GM12878 (cell line): ENCODE results near the gene EPHA4. TPM values are rescaled to one million over a fixed set of nuclear protein-coding genes. Genes with fewer than 3 reads are reported as not detected.

Source experiments
- BMI1 ChIP-seq: fragments of 450-650 bp; IDR thresholded peaks from 2 replicates; pipeline ENCODE4 v1.6.1; 2016; ENCODE audit warnings: mild to moderate bottlenecking, moderate library complexity, borderline replicate concordance
- CBFB ChIP-seq: IDR thresholded peaks from 2 replicates; pipeline ENCODE4 v1.6.1; 2016; ENCODE audit warnings: antibody characterized with exemption, low read depth
- CEBPB ChIP-seq, 2 experiments: fragments of 150-350 bp in 1 of 2; IDR thresholded peaks; 2 replicates each; pipeline ENCODE4 v1.6.1; 2012 to 2014; ENCODE audit warnings: low read depth in 2 of 2, low read length in 2 of 2, borderline replicate concordance in 1 of 2, inconsistent platforms in 1 of 2
- CHD2 ChIP-seq: IDR thresholded peaks from 2 replicates; pipeline ENCODE4 v1.6.1; 2011; ENCODE audit warnings: low read depth, low read length, improper control_type of control experiment, borderline replicate concordance
- ESRRA ChIP-seq: IDR thresholded peaks from 2 replicates; pipeline ENCODE4 v1.6.1; 2012; ENCODE audit warnings: mild to moderate bottlenecking, low read length, improper control_type of control experiment
- FOXK2 ChIP-seq: fragments of 450-650 bp; IDR thresholded peaks from 2 replicates; pipeline ENCODE4 v1.6.1; 2017; ENCODE audit warnings: mild to moderate bottlenecking, moderate library complexity
- NFYB ChIP-seq: IDR thresholded peaks from 2 replicates; pipeline ENCODE4 v1.6.1; 2011; ENCODE audit warnings: low read depth, mild to moderate bottlenecking, low read length, improper control_type of control experiment, moderate library complexity; ENCODE audit not compliant: insufficient read depth
- NRF1 ChIP-seq: conservative IDR thresholded peaks from 2 replicates; pipeline ENCODE4 v1.6.1; 2011; ENCODE audit warnings: mild to moderate bottlenecking, low read depth, low read length, improper control_type of control experiment
- PBX3 ChIP-seq: IDR thresholded peaks from 2 replicates; pipeline ENCODE4 v1.6.1; 2011; ENCODE audit warnings: mild to moderate bottlenecking, low read depth, low read length, moderate library complexity; ENCODE audit not compliant: insufficient replicate concordance
- POLR2AphosphoS2 ChIP-seq: IDR thresholded peaks from 2 replicates; pipeline ENCODE4 v1.6.1; 2011; ENCODE audit warnings: low read depth, mild to moderate bottlenecking, low read length, improper control_type of control experiment, moderate library complexity
- POLR2AphosphoS5 ChIP-seq: IDR thresholded peaks from 2 replicates; pipeline ENCODE4 v1.6.1; 2011; ENCODE audit warnings: mild to moderate bottlenecking, low read length, inconsistent platforms
- RAD21 ChIP-seq: IDR thresholded peaks from 2 replicates; pipeline ENCODE4 v1.6.1; 2011; ENCODE audit warnings: mild to moderate bottlenecking, low read depth, low read length, moderate library complexity; ENCODE audit not compliant: insufficient read depth
- RBBP5 ChIP-seq: fragments of 200-600 bp; sonication (generic); conservative IDR thresholded peaks from 2 replicates; pipeline ENCODE4 v1.6.1; 2016
- TCF12 ChIP-seq: IDR thresholded peaks from 2 replicates; pipeline ENCODE4 v1.6.1; 2011; ENCODE audit warnings: low read depth, mild to moderate bottlenecking, low read length
- TCF3 ChIP-seq: IDR thresholded peaks from 2 replicates; pipeline ENCODE4 v1.6.1; 2012; ENCODE audit warnings: low read depth, mild to moderate bottlenecking, low read length, borderline replicate concordance; ENCODE audit not compliant: insufficient read depth
- ZNF592 ChIP-seq: fragments of 450-650 bp; IDR thresholded peaks from 2 replicates; pipeline ENCODE4 v1.6.1; 2017; ENCODE audit warnings: mild to moderate bottlenecking, moderate library complexity
- polyA plus RNA-seq, 11 experiments: library from polyadenylated mRNA; depleted of rRNA in 4 of 11; unstranded in 6 of 11; stranded (reverse) in 5 of 11; fragments of >200 nt; fragmentation: Nextera tagmentation in 4 of 11; fragmentation: Illumina TruSeq in 1 of 11; extraction: Ambion mirVana in 4 of 11; extraction: Trizol in 1 of 11; gene quantifications; 1 replicate in 1 of 11; 2 replicates in 10 of 11; pipeline versions ENCODE4 v1.2.1 to v1.2.3, GENCODE V29; 2011 to 2016; ENCODE audit warnings: inconsistent platforms in 2 of 11, missing spikeins in 2 of 11, low read depth in 1 of 11
- total RNA-seq, 4 experiments: library from RNA; depleted of rRNA in 3 of 4; stranded (reverse); fragments of >200 nt in 3 of 4; fragmentation: Illumina TruSeq in 1 of 4; extraction: Trizol in 1 of 4; gene quantifications; 2 replicates each; pipeline versions ENCODE4 v1.2.1 to v1.2.3, GENCODE V29; 2013 to 2021
- TF ChIP-seq, protein P1 (sequence below): IDR thresholded peaks from 2 replicates; pipeline ENCODE4 v1.6.1; 2012; ENCODE audit warnings: low read depth, low read length, improper control_type of control experiment
- TF ChIP-seq, protein P2 (sequence below), 3 experiments: IDR thresholded peaks in 2 of 3; conservative IDR thresholded peaks in 1 of 3; 2 replicates each; pipeline ENCODE4 v1.5.1; 2011; ENCODE audit warnings: low read depth in 3 of 3, low read length in 3 of 3, mild to moderate bottlenecking in 3 of 3, control low read depth in 2 of 3, moderate library complexity in 2 of 3, inconsistent platforms in 1 of 3, mixed read lengths in 1 of 3; ENCODE audit not compliant: control insufficient read depth in 2 of 3, insufficient read depth in 1 of 3; ENCODE audit errors: extremely low read depth in 1 of 3
- TF ChIP-seq, protein P3 (sequence below): fragments of 450-650 bp; conservative IDR thresholded peaks from 2 replicates; pipeline ENCODE4 v1.6.1; 2017; ENCODE audit warnings: mild to moderate bottlenecking, moderate library complexity

The EPHA4 gene
- total and polyA plus RNA-seq, 10 of the 15 experiments (the other 5 are each of a cell fraction or from before 2014, with no cell fraction given) = 0.06 to 1.5 (median 0.33) TPM; not detected in 1

- TF ChIP-seq, protein P1, sequence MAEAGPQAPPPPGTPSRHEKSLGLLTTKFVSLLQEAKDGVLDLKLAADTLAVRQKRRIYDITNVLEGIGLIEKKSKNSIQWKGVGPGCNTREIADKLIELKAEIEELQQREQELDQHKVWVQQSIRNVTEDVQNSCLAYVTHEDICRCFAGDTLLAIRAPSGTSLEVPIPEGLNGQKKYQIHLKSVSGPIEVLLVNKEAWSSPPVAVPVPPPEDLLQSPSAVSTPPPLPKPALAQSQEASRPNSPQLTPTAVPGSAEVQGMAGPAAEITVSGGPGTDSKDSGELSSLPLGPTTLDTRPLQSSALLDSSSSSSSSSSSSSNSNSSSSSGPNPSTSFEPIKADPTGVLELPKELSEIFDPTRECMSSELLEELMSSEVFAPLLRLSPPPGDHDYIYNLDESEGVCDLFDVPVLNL = no peak
- TF ChIP-seq, protein P2, sequence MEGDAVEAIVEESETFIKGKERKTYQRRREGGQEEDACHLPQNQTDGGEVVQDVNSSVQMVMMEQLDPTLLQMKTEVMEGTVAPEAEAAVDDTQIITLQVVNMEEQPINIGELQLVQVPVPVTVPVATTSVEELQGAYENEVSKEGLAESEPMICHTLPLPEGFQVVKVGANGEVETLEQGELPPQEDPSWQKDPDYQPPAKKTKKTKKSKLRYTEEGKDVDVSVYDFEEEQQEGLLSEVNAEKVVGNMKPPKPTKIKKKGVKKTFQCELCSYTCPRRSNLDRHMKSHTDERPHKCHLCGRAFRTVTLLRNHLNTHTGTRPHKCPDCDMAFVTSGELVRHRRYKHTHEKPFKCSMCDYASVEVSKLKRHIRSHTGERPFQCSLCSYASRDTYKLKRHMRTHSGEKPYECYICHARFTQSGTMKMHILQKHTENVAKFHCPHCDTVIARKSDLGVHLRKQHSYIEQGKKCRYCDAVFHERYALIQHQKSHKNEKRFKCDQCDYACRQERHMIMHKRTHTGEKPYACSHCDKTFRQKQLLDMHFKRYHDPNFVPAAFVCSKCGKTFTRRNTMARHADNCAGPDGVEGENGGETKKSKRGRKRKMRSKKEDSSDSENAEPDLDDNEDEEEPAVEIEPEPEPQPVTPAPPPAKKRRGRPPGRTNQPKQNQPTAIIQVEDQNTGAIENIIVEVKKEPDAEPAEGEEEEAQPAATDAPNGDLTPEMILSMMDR (IDR thresholded peaks at IDR 0.05 in 2 of 3, conservative IDR thresholded peaks at IDR 0.05 in 1 of 3; ENCODE audit: control insufficient read depth in 2 of 3, extremely low read depth in 1 of 3, insufficient read depth in 1 of 3, low read depth in 3 of 3, low read length in 3 of 3) = peak in 1 of 3 experiments; percentile 18; a peak in 1 of 6 replicates
- TF ChIP-seq CEBPB (IDR thresholded peaks at IDR 0.05; ENCODE audit: borderline replicate concordance in 1 of 2, low read depth in 2 of 2, low read length in 2 of 2) (no peak), BMI1 (no peak), TCF3 (no peak), ZNF592 (no peak), POLR2AphosphoS2 (no peak), ESRRA (no peak), NFYB (peak; percentile 53; the same call in 1 of the 2 replicates), TCF12 (no peak), CHD2 (no peak; the same call in 1 of the 2 replicates), RBBP5 (no peak), RAD21 (no peak), PBX3 (peak; percentile 92), NRF1 (no peak), CBFB (no peak), FOXK2 (no peak), POLR2AphosphoS5 (no peak)
- TF ChIP-seq, protein P3, sequence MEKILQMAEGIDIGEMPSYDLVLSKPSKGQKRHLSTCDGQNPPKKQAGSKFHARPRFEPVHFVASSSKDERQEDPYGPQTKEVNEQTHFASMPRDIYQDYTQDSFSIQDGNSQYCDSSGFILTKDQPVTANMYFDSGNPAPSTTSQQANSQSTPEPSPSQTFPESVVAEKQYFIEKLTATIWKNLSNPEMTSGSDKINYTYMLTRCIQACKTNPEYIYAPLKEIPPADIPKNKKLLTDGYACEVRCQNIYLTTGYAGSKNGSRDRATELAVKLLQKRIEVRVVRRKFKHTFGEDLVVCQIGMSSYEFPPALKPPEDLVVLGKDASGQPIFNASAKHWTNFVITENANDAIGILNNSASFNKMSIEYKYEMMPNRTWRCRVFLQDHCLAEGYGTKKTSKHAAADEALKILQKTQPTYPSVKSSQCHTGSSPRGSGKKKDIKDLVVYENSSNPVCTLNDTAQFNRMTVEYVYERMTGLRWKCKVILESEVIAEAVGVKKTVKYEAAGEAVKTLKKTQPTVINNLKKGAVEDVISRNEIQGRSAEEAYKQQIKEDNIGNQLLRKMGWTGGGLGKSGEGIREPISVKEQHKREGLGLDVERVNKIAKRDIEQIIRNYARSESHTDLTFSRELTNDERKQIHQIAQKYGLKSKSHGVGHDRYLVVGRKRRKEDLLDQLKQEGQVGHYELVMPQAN = no peak
Observed at GRCh38 chr2:221572219-221572820, at the start of gene EPHA4 (continued).
